CD8-positive, alpha-beta memory T cell (primary cell): ENCODE measurements around the gene DCST1. TPM values are rescaled to one million over a fixed set of nuclear protein-coding genes. Genes with fewer than 3 reads are reported as not detected.

ENCODE experiments used
- CTCF ChIA-PET: fragments of 350-600 bp; sonication (Branson Sonifier 250); formaldehyde crosslinking; loops from one replicate; lab custom pipeline; 2021; ENCODE audit warnings: antibody characterized with exemption; lab: Charles Lee
- POLR2A ChIA-PET: fragments of 350-600 bp; sonication (Branson Sonifier 250); formaldehyde crosslinking; loops from one replicate; lab custom pipeline; 2021; ENCODE audit warnings: antibody characterized with exemption; lab: Charles Lee
- DNase-seq, 5 donors: peaks; one replicate each; pipeline versions ENCODE4 v3.0.0 to v3.0.0-alpha.2; 2020 to 2022; ENCODE audit warnings: mixed read lengths in 1 of 5
- H3K27ac ChIP-seq: one replicate; pipeline ENCODE4 v1.7.0; 2013; ENCODE audit warnings: low read depth, mild to moderate bottlenecking, low read length, moderate library complexity
- H3K27me3 ChIP-seq: 2 replicates; pipeline ENCODE4 v1.7.0; 2013; ENCODE audit warnings: low read length, mild to moderate bottlenecking; ENCODE audit not compliant: insufficient read depth, poor library complexity, severe bottlenecking
- H3K36me3 ChIP-seq: 2 replicates; pipeline ENCODE4 v1.7.0; 2013; ENCODE audit warnings: mild to moderate bottlenecking, low read length, moderate library complexity; ENCODE audit not compliant: insufficient read depth
- H3K4me1 ChIP-seq: 2 replicates; pipeline ENCODE4 v1.7.0; 2013; ENCODE audit warnings: mild to moderate bottlenecking, low read length, moderate library complexity; ENCODE audit not compliant: insufficient read depth
- H3K4me3 ChIP-seq: 2 replicates; pipeline ENCODE4 v1.7.0; 2013; ENCODE audit warnings: mild to moderate bottlenecking, low read length
- H3K9me3 ChIP-seq: 2 replicates; pipeline ENCODE4 v1.7.0; 2013; ENCODE audit warnings: mild to moderate bottlenecking, low read length
- H3K27ac Mint-ChIP-seq, 8 donors: one replicate each; pipeline ENCODE4 v1.8.0; 2020 to 2021; ENCODE audit warnings: mixed read lengths in 8 of 8, mild to moderate bottlenecking in 6 of 8, inconsistent platforms in 3 of 8, moderate library complexity in 3 of 8
- H3K27me3 Mint-ChIP-seq, 2 donors: one replicate each; pipeline ENCODE4 v1.8.0; 2020 to 2021; ENCODE audit warnings: mixed read lengths in 2 of 2, mild to moderate bottlenecking in 1 of 2, moderate library complexity in 1 of 2
- H3K36me3 Mint-ChIP-seq, 3 donors: one replicate each; pipeline ENCODE4 v1.8.0; 2020 to 2021; ENCODE audit warnings: mixed read lengths in 3 of 3, inconsistent platforms in 1 of 3, mild to moderate bottlenecking in 1 of 3
- H3K4me1 Mint-ChIP-seq, 3 donors: one replicate each; pipeline ENCODE4 v1.8.0; 2020 to 2021; ENCODE audit warnings: mixed read lengths in 3 of 3, inconsistent platforms in 1 of 3, mild to moderate bottlenecking in 1 of 3
- H3K4me3 Mint-ChIP-seq, 7 donors: one replicate each; pipeline ENCODE4 v1.8.0; 2020 to 2021; ENCODE audit warnings: mixed read lengths in 7 of 7, mild to moderate bottlenecking in 6 of 7, moderate library complexity in 4 of 7, inconsistent platforms in 2 of 7
- H3K9me3 Mint-ChIP-seq, 5 donors: one replicate each; pipeline ENCODE4 v1.8.0; 2020 to 2022; ENCODE audit warnings: mixed read lengths in 5 of 5, mild to moderate bottlenecking in 3 of 5, moderate library complexity in 2 of 5, inconsistent platforms in 1 of 5
- polyA plus RNA-seq: library from polyadenylated mRNA; unstranded; fragments of 300-500 nt; fragmentation: Illumina TruSeq; gene quantifications from one replicate; pipeline ENCODE4 v1.2.3, GENCODE V29; 2021
- total RNA-seq, 2 experiments: library from RNA; stranded (reverse); gene quantifications; one replicate each; pipeline ENCODE4 v1.2.3, GENCODE V29; 2021

The DCST1 gene
- total and polyA plus RNA-seq, 3 experiments from 2014 or later: not detected

DNA sequence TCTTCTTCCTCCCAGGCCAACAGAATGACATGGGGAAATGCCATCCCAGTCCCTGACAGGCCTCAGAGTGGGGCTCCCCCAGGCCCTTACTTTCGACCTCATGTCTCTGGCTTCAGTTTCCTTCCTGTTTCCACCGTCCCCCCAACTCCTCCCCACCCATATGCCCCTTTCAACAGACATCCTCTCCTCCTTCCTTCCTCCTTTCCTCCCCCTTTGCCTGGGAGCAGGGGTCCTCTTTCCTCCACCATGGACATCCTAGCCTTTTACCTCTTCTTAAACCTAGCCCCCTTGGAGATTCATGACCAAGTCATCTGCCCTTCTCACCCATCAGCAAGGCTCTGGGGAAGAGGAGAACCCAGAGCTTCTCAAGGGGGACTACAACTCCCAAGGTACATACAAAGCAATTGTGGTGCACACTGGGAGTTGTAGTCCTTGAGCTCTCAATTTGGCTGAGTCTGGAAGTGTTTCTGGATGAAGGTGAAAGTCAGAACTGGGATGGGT is 27.0 kb upstream of the DCST1 start:
- no peak for DNase-seq
- Mint-ChIP-seq H3K27ac (peak overlapping the region; percentile 66 to 97 (median 92)), H3K4me3 (peak overlapping the region; percentile 33 to 71 (median 60)), H3K27me3 (no peaks in the 10 kb centered on the region), H3K4me1 (peaks cover 54 to 80% (median 58%) of the 10 kb centered on the region in 3 donors), H3K36me3 (peaks cover 0 to 6% (median 0%) of the 10 kb centered on the region in 3 donors), H3K9me3 (no peaks in the 10 kb centered on the region)
- Histone ChIP-seq H3K9me3 (no peaks in the 10 kb centered on the region), H3K4me1 (peaks cover 68% of the 10 kb centered on the region), H3K4me3 (no peak overlapping the region), H3K36me3 (no peaks in the 10 kb centered on the region), H3K27me3 (no peaks in the 10 kb centered on the region), H3K27ac (no peak overlapping the region)
- POLR2A ChIA-PET: interaction anchor here (0.6 to 1.3 kb wide), 5 partner anchors 31 to 398 kb away, joined by 3 to 10 read pairs (median 4); partner anchors contain the start of gene KRTCAP2
- CTCF ChIA-PET: interaction anchor here (0.6 to 16.7 kb wide), 6 partner anchors 8 to 79 kb away, joined by 3 to 207 read pairs (median 4); partner anchors contain the start of genes CKS1B, LENEP, PMVK and ZBTB7B

DNA sequence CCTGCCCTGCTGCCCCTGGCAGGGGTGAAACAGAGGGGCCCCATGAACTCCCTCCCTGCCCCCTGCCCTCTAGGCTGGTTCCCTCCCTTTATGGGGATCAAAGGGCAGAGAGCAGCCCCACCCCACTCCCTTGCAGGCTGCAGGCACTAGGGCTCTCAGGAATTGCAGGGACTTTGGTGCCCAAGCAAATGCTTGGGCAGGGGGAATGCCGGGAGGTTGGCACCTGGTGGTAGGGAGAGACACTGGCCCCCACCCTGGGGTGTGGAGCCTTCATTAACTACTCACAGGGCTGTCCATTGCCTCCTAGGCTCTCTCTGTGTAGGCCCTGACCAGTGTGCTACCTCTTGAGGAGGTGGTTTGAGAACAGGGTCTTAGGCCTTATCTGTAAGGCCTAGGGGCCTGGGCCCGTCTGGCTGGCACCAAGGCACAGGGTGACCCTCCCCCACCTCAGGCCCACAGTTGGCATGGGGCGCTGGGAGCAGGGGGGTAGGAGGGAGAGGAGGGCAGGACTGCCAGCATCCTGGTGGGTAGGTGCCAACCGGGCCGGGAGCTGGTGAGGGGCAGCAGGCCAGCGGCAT is 26.3 kb upstream of the DCST1 start:
- ChIA-PET CTCF (interaction anchor here (0.8 to 16.7 kb wide), 7 partner anchors 9 to 166 kb away, joined by 3 to 207 read pairs (median 3); partner anchors contain the start of genes CKS1B, KRTCAP2, LENEP and PMVK), POLR2A (interaction anchor here (0.6 to 1.3 kb wide), 4 partner anchors 34 to 399 kb away, joined by 4 to 10 read pairs (median 4); partner anchors contain the start of gene KRTCAP2)
- peaks cover 75% of the 10 kb centered on the region for H3K4me1 ChIP-seq
- Mint-ChIP-seq H3K27ac (peak overlapping the region in 3 of 8 donors; percentile 29 to 97 (median 89)), H3K9me3 (no peaks in the 10 kb centered on the region), H3K4me3 (peak overlapping the region in 1 of 7 donors; percentile 61), H3K36me3 (peaks cover 0 to 6% (median 0%) of the 10 kb centered on the region in 3 donors), H3K27me3 (no peaks in the 10 kb centered on the region), H3K4me1 (peaks cover 57 to 86% (median 63%) of the 10 kb centered on the region in 3 donors)
- no peaks in the 10 kb centered on the region for H3K27me3 ChIP-seq
- DNase-seq: no peak
- no peaks in the 10 kb centered on the region for H3K36me3 ChIP-seq
- no peak overlapping the region for H3K4me3 ChIP-seq
- H3K27ac ChIP-seq: no peak overlapping the region
- no peaks in the 10 kb centered on the region for H3K9me3 ChIP-seq

DNA sequence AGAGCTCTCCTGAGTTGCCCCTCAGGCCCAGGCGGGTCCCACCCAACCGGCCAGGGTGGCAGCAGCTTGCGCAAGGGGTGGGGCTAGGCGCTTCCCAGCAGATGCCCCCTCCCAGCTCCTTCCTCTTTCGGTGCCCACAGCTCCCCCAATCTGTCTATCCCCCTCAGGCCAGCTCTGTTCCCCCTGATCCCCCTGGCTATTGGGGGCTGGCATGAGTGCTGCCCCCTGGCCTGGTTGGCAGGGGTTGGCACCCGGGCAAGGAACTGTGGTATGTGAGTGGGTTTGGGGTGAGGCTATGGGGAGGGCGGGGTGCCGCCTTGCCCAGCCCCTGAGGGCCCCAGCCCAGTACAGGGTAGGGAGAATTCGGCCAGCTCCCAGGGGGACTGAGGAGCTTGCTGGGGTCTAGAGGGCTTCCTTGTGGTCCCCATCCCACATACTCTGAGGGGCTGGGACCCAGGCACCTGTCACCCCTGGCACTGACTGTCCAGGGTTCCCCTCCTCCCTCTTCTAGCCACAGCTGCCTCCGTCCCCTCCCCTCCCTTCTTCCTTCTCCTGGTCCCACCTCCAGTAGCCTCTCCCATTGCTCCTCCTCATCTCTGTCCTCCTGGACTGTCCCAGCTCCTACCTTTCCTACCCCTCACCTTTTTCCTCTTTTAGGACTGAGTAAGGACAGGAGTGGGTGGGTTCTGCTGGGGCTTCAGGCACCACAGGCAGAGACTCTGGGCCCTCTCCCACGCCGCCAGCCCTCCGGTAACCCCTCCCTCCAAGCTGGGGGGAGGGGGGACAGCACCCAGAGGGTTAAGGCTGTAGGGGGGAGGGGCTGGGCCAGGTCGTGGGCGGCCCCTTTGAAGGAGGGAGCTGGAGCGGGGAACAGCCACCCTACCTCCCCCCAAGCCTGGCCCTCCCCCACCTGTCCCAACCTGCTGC is 25.3 kb upstream of the DCST1 start:
- no peak for DNase-seq
- H3K27ac ChIP-seq: no peak overlapping the region
- no peaks in the 10 kb centered on the region for H3K9me3 ChIP-seq
- H3K36me3 Mint-ChIP-seq: peaks cover 0 to 3% (median 0%) of the 10 kb centered on the region in 3 donors
- H3K4me1 ChIP-seq: peaks cover 85% of the 10 kb centered on the region
- no peaks in the 10 kb centered on the region for H3K36me3 ChIP-seq
- ChIA-PET POLR2A (no interaction called here), CTCF (interaction anchor here (0.7 to 16.7 kb wide), 6 partner anchors 8 to 165 kb away, joined by 3 to 207 read pairs (median 4); partner anchors contain the start of genes KRTCAP2, LENEP and ZBTB7B)
- H3K27me3 Mint-ChIP-seq: no peaks in the 10 kb centered on the region
- H3K4me1 Mint-ChIP-seq: peaks cover 66 to 95% (median 73%) of the 10 kb centered on the region in 3 donors
- H3K4me3 Mint-ChIP-seq: peak overlapping the region in 1 of 7 donors; percentile 67
- no peaks in the 10 kb centered on the region for H3K27me3 ChIP-seq
- no peaks in the 10 kb centered on the region for H3K9me3 Mint-ChIP-seq
- H3K4me3 ChIP-seq: peak overlapping the region; percentile 79
- peak overlapping the region in 5 of 8 donors; percentile 68 to 95 (median 78) for H3K27ac Mint-ChIP-seq

DNA sequence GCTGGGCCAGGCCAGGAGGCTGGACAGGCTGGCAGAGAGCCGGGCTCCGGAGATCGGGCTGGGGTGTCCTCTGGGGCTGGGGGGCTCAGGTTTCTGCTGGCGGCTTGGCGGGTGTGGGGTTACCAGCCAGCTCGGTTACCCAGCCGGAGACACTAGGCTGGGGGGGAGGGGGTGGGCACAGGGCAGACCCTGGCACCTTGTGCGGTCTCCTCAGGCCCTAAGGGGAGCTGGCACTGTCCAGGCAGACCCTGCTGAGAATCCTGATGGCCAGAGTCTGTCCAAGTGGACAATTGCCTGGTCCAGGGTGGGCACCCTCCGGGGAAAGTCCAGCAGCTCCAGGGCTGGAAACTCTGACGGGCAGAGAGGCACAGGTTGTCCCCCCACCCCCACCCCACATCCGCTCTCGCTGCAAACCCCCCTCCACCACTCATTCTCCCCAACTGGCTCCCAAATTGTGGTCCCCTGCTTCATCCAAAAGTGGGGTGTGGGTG is 24.4 kb upstream of the DCST1 start:
- CTCF ChIA-PET: interaction anchor here (2.7 to 16.7 kb wide), 3 partner anchors 7 to 27 kb away, joined by 8 to 207 read pairs (median 36); partner anchors contain the start of genes FLAD1, LENEP and ZBTB7B
- POLR2A ChIA-PET: no interaction called here
- H3K27ac ChIP-seq: no peak overlapping the region

DNA sequence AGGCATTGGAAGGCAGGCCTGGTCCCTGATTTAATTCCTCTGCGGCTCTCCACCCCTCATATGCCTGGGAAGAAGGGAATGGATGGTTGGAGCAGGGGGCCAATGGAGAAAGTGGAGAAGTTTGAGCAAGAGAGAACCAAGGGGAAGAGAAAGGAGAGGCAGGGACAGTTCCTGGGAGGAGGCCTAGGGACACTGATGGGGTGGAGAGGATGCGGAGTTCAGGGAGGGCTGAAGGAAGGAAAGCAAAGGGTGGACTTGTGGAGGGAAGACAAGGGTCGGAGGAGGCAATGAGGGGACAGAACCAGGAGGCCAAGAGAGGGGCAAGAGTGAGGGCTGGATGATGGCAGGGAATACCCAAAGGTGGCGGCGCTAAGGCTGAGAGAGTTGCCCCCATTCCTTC is 23.9 kb upstream of the DCST1 start:
- peaks cover 90% of the 10 kb centered on the region for H3K4me1 ChIP-seq
- peak overlapping the region; percentile 79 for H3K4me3 ChIP-seq
- peaks cover 65 to 95% (median 74%) of the 10 kb centered on the region in 3 donors for H3K4me1 Mint-ChIP-seq
- H3K9me3 ChIP-seq: no peaks in the 10 kb centered on the region
- peaks cover 8% of the 10 kb centered on the region for H3K36me3 ChIP-seq
- H3K27ac ChIP-seq: no peak overlapping the region
- ChIA-PET CTCF (interaction anchor here (1.0 to 16.7 kb wide), 4 partner anchors 7 to 103 kb away, joined by 4 to 207 read pairs (median 22); partner anchors contain the start of genes FLAD1, LENEP and ZBTB7B), POLR2A (no interaction called here)
- H3K27me3 ChIP-seq: no peaks in the 10 kb centered on the region
- H3K4me3 Mint-ChIP-seq: peak overlapping the region in 6 of 7 donors; percentile 64 to 85 (median 69)
- no peak for DNase-seq
- no peaks in the 10 kb centered on the region for H3K9me3 Mint-ChIP-seq
- H3K27ac Mint-ChIP-seq: peak overlapping the region; percentile 13 to 98 (median 76)
- no peaks in the 10 kb centered on the region for H3K27me3 Mint-ChIP-seq
- H3K36me3 Mint-ChIP-seq: peaks cover 0 to 5% (median 0%) of the 10 kb centered on the region in 3 donors

More for the DNA sequence above, 24.4 kb upstream of the DCST1 start:
- Histone ChIP-seq H3K4me1 (peaks cover 90% of the 10 kb centered on the region), H3K27me3 (no peaks in the 10 kb centered on the region), H3K36me3 (peaks cover 3% of the 10 kb centered on the region), H3K9me3 (no peaks in the 10 kb centered on the region), H3K4me3 (peak overlapping the region; percentile 79)
- H3K27me3 Mint-ChIP-seq: no peaks in the 10 kb centered on the region
- peaks cover 66 to 96% (median 76%) of the 10 kb centered on the region in 3 donors for H3K4me1 Mint-ChIP-seq
- no peaks in the 10 kb centered on the region for H3K9me3 Mint-ChIP-seq
- no peak for DNase-seq
- peak overlapping the region; percentile 13 to 95 (median 78) for H3K27ac Mint-ChIP-seq
- peaks cover 0 to 2% (median 0%) of the 10 kb centered on the region in 3 donors for H3K36me3 Mint-ChIP-seq
- peak overlapping the region in 6 of 7 donors; percentile 64 to 71 (median 67) for H3K4me3 Mint-ChIP-seq

DNA sequence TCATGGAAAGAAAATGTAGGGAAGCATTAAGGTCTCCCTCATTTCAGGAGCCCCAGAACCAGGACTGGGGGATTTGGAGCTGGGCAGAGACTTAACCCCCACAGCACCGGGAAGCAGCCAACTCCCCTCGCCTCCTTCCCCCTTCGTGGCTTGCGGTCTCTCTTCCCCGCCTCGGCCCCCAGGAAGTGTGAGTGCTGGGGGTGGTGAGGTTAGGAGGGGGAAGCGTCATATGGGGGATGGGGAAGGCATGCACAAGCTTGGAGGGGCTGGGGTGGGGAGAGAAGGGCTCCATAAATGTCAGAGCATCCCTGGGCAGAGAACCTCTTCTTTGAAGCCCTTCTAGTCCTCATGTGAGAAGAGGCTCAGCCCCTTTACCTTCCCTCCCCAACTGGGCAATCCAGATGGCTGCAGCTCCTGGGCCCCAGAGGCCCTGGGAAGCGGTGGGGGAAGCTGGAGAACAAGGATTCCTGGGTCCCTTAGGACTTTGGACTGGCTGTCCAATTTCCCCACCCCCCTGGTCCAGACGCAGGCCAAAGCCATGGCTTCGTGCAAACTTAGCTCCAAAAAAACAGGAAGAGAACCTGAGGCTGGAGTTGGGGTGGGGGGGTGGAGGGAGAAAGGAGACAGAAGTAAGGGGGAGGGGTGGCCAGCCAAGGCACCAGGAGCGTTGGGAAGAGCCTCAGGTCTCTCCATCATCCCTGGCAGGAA is 23.3 kb upstream of the DCST1 start:
- DNase-seq: peak in 1 of 5 donors; percentile 29
- Mint-ChIP-seq H3K27me3 (no peaks in the 10 kb centered on the region), H3K4me3 (peak overlapping the region in 6 of 7 donors; percentile 64 to 85 (median 69)), H3K9me3 (no peaks in the 10 kb centered on the region), H3K36me3 (peaks cover 0 to 5% (median 0%) of the 10 kb centered on the region in 3 donors), H3K27ac (peak overlapping the region; percentile 13 to 98 (median 76)), H3K4me1 (peaks cover 61 to 90% (median 67%) of the 10 kb centered on the region in 3 donors)
- ChIA-PET POLR2A (interaction anchor here (0.6 kb wide), 2 partner anchors 19 to 34 kb away, joined by 5 to 8 read pairs; no protein-coding TSS in a partner anchor), CTCF (interaction anchor here (1.0 to 16.7 kb wide), 5 partner anchors 12 to 103 kb away, joined by 3 to 207 read pairs (median 5); partner anchors contain the start of genes FLAD1, LENEP, PYGO2 and ZBTB7B)
- H3K36me3 ChIP-seq: peaks cover 12% of the 10 kb centered on the region
- peaks cover 90% of the 10 kb centered on the region for H3K4me1 ChIP-seq
- no peaks in the 10 kb centered on the region for H3K27me3 ChIP-seq
- H3K4me3 ChIP-seq: peak overlapping the region; percentile 79
- H3K9me3 ChIP-seq: no peaks in the 10 kb centered on the region
- H3K27ac ChIP-seq: no peak overlapping the region
